ENCODE measurements around the gene TMEM72. TPM values are rescaled to one million over a fixed set of nuclear protein-coding genes. Genes with fewer than 3 reads are reported as not detected.
"Not testable (repeated sequence)": the region's sequence is repeated elsewhere in the genome, so short reads cannot be mapped to it uniquely, and the experiment has no call there.

Gene TMEM72
- not detected in 2 replicates for total RNA-seq

- DNase-seq (ENCODE audit: low read depth, low spot score): no peak
Measured at GRCh38 chr10:44911081-44911540, at the start of gene TMEM72. TSS of gene TMEM72 (plus strand) at chr10:44911337. CDS start at chr10:44911513, 176 bp downstream.

GRCh38 chr10:44862006-44862751 is 49.0 kb upstream of the TMEM72 start:
- DNase-seq (ENCODE audit: low read depth, low spot score): no peak

- no peak for DNase-seq (ENCODE audit: low read depth, low spot score)
Measured at GRCh38 chr10:44862924-44863323, 48.2 kb upstream of the TMEM72 start.

- no peak for DNase-seq (ENCODE audit: low read depth, low spot score)
Measured at GRCh38 chr10:44863344-44864047, 47.6 kb upstream of the TMEM72 start.

- no peak for DNase-seq (ENCODE audit: low read depth, low spot score)
Measured at GRCh38 chr10:44864051-44864450, 47.1 kb upstream of the TMEM72 start.

GRCh38 chr10:44864637-44865288 is 46.4 kb upstream of the TMEM72 start:
- DNase-seq (ENCODE audit: low read depth, low spot score): peak; percentile 29

- DNase-seq (ENCODE audit: low read depth, low spot score): no peak
Measured at GRCh38 chr10:44865289-44865671, 45.9 kb upstream of the TMEM72 start.

GRCh38 chr10:44866367-44866766 is 44.8 kb upstream of the TMEM72 start:
- not testable (repeated sequence) for DNase-seq (ENCODE audit: low read depth, low spot score)

- no peak for DNase-seq (ENCODE audit: low read depth, low spot score)
Measured at GRCh38 chr10:44870031-44870430, 41.1 kb upstream of the TMEM72 start.

GRCh38 chr10:44873160-44873559 is 38.0 kb upstream of the TMEM72 start:
- DNase-seq (ENCODE audit: low read depth, low spot score): no peak

GRCh38 chr10:44874166-44874565 is 37.0 kb upstream of the TMEM72 start:
- DNase-seq (ENCODE audit: low read depth, low spot score): no peak

- DNase-seq (ENCODE audit: low read depth, low spot score): peak; percentile 30
Measured at GRCh38 chr10:44878706-44879530, 32.2 kb upstream of the TMEM72 start.

- DNase-seq (ENCODE audit: low read depth, low spot score): no peak
Measured at GRCh38 chr10:44879531-44879899, 31.6 kb upstream of the TMEM72 start.

- DNase-seq (ENCODE audit: low read depth, low spot score): no peak
Measured at GRCh38 chr10:44880090-44880715, 30.9 kb upstream of the TMEM72 start.

GRCh38 chr10:44881649-44882048 is 29.5 kb upstream of the TMEM72 start:
- no peak for DNase-seq (ENCODE audit: low read depth, low spot score)

- no peak for DNase-seq (ENCODE audit: low read depth, low spot score)
Measured at GRCh38 chr10:44882166-44882720, 28.9 kb upstream of the TMEM72 start.

GRCh38 chr10:44883593-44884331 is 27.4 kb upstream of the TMEM72 start:
- no peak for DNase-seq (ENCODE audit: low read depth, low spot score)

- no peak for DNase-seq (ENCODE audit: low read depth, low spot score)
Measured at GRCh38 chr10:44885710-44886109, 25.4 kb upstream of the TMEM72 start.

- DNase-seq (ENCODE audit: low read depth, low spot score): no peak
Measured at GRCh38 chr10:44886966-44887365, 24.2 kb upstream of the TMEM72 start.

- DNase-seq (ENCODE audit: low read depth, low spot score): no peak
Measured at GRCh38 chr10:44888886-44889285, 22.3 kb upstream of the TMEM72 start.

Data from pulmonary artery endothelial cell (primary cell).